AG08395 (cell line): ENCODE results near the gene KIAA1958.

ENCODE experiments used
- DNase-seq: peaks from one replicate; pipeline ENCODE4 v3.0.0; 2012; ENCODE audit warnings: mixed read lengths, low spot score

KIAA1958 gene

GRCh38 chr9:112486221-112487007, at the start of gene KIAA1958:
Gene KIAA1958, plus strand, starts transcription at chr9:112486827. Its CDS starts 87,254 bp downstream, at chr9:112574081.
- DNase-seq = peak; percentile 86

GRCh38 chr9:112437406-112437805, 49.2 kb upstream of the KIAA1958 start:
- DNase-seq = no peak

GRCh38 chr9:112439171-112439570, 47.5 kb upstream of the KIAA1958 start:
- no peak for DNase-seq

GRCh38 chr9:112439825-112440224, 46.8 kb upstream of the KIAA1958 start:
- no peak for DNase-seq

- no peak for DNase-seq
Observed at GRCh38 chr9:112443200-112443599, 43.4 kb upstream of the KIAA1958 start.

- no peak for DNase-seq
Observed at GRCh38 chr9:112443636-112444035, 43.0 kb upstream of the KIAA1958 start.

GRCh38 chr9:112445196-112445595, 41.4 kb upstream of the KIAA1958 start:
- DNase-seq = no peak

GRCh38 chr9:112446080-112446479, 40.5 kb upstream of the KIAA1958 start:
- DNase-seq = no peak

- DNase-seq = no peak
Observed at GRCh38 chr9:112446526-112446925, 40.1 kb upstream of the KIAA1958 start.

GRCh38 chr9:112447283-112447761, 39.3 kb upstream of the KIAA1958 start:
- peak; percentile 58 for DNase-seq

GRCh38 chr9:112462855-112463254, 23.8 kb upstream of the KIAA1958 start:
- DNase-seq = no peak

- no peak for DNase-seq
Observed at GRCh38 chr9:112465352-112465751, 21.3 kb upstream of the KIAA1958 start.

- DNase-seq = no peak
Observed at GRCh38 chr9:112472996-112473395, 13.6 kb upstream of the KIAA1958 start.

- no peak for DNase-seq
Observed at GRCh38 chr9:112473986-112474385, 12.6 kb upstream of the KIAA1958 start.

GRCh38 chr9:112475318-112475717, 11.3 kb upstream of the KIAA1958 start:
- DNase-seq = no peak

GRCh38 chr9:112477330-112477729, 9.3 kb upstream of the KIAA1958 start:
- no peak for DNase-seq

GRCh38 chr9:112479221-112479620, 7.4 kb upstream of the KIAA1958 start:
- no peak for DNase-seq

- no peak for DNase-seq
Observed at GRCh38 chr9:112484607-112485006, 2.0 kb upstream of the KIAA1958 start.

GRCh38 chr9:112485574-112485973, 1.1 kb upstream of the KIAA1958 start:
- DNase-seq = no peak

- DNase-seq = peak; percentile 46
Observed at GRCh38 chr9:112487008-112487798, 576 bp downstream of the KIAA1958 start.

- no peak for DNase-seq
Observed at GRCh38 chr9:112487799-112488340, 1.2 kb downstream of the KIAA1958 start.

GRCh38 chr9:112489039-112489546, 2.5 kb downstream of the KIAA1958 start:
- no peak for DNase-seq
